SK-N-SH (cell line): ENCODE results near the gene NOTCH1. TPM values are rescaled to one million over a fixed set of nuclear protein-coding genes. Genes with fewer than 3 reads are reported as not detected.

ENCODE experiments used
- CTCF ChIA-PET: fragments of 300-600, 350-600 bp; formaldehyde crosslinking; extraction: SDS; loops from one replicate; lab custom pipeline; 2021; lab: Yijun Ruan, JAX
- POLR2A ChIA-PET: fragments of 350-600 bp; sonication (Branson Sonifier 250); formaldehyde crosslinking; extraction: SDS; loops from one replicate; lab custom pipeline; 2020; ENCODE audit warnings: antibody characterized with exemption, inconsistent platforms; lab: Yijun Ruan, JAX
- DNase-seq: peaks from one replicate; pipeline ENCODE4 v3.0.0; 2012
- H2AFZ ChIP-seq: fragments of 200-600 bp; sonication (generic); 2 replicates; pipeline ENCODE4 v1.8.1; 2016; ENCODE audit warnings: antibody characterized with exemption, mild to moderate bottlenecking, low read depth
- H3F3A ChIP-seq: fragments of 200-600 bp; sonication (generic); replicated peaks from 2 replicates; pipeline ENCODE3; 2016; ENCODE audit warnings: antibody characterized with exemption, mild to moderate bottlenecking; ENCODE audit not compliant: insufficient read depth
- H3K27ac ChIP-seq, 2 experiments: fragments of 200-500 bp in 1 of 2; fragments of 200-600 bp in 1 of 2; sonication (Bioruptor generic) in 1 of 2; sonication (generic), shearing (Covaris generic) in 1 of 2; 2 replicates each; pipeline versions ENCODE4 v1.5.1 to v1.6.1; 2014 to 2016; ENCODE audit warnings: low read depth in 2 of 2, inconsistent platforms in 1 of 2, low read length in 1 of 2, mild to moderate bottlenecking in 1 of 2, mixed read lengths in 1 of 2
- H3K27me3 ChIP-seq: fragments of 200-600 bp; sonication (generic), shearing (Covaris generic); 2 replicates; pipeline ENCODE4 v1.6.1; 2016; ENCODE audit warnings: mixed run types; ENCODE audit not compliant: insufficient read depth
- H3K36me3 ChIP-seq, 2 experiments: fragments of 200-500 bp in 1 of 2; fragments of 200-600 bp in 1 of 2; sonication (Bioruptor generic) in 1 of 2; sonication (generic) in 1 of 2; replicated peaks in 1 of 2; 2 replicates each; pipeline versions ENCODE3 to v1.5.1; 2014 to 2016; ENCODE audit warnings: low read length in 1 of 2, mild to moderate bottlenecking in 1 of 2; ENCODE audit not compliant: insufficient read depth in 2 of 2, control insufficient read depth in 1 of 2
- H3K4me1 ChIP-seq, 2 experiments: fragments of 200-500 bp in 1 of 2; fragments of 200-600 bp in 1 of 2; sonication (Bioruptor generic) in 1 of 2; sonication (generic), shearing (Covaris generic) in 1 of 2; 2 replicates each; pipeline versions ENCODE4 v1.5.1 to v1.6.1; 2014 to 2016; ENCODE audit warnings: low read depth in 1 of 2, low read length in 1 of 2, mixed run types in 1 of 2; ENCODE audit not compliant: insufficient read depth in 2 of 2, control insufficient read depth in 1 of 2
- H3K4me2 ChIP-seq: fragments of 200-600 bp; sonication (generic), shearing (Covaris generic); 2 replicates; pipeline ENCODE4 v1.6.1; 2017; ENCODE audit warnings: mixed run types
- H3K4me3 ChIP-seq, 2 experiments: fragments of 200-500 bp in 1 of 2; fragments of 200-600 bp in 1 of 2; sonication (Bioruptor generic) in 1 of 2; sonication (generic), shearing (Covaris generic) in 1 of 2; 2 replicates each; pipeline versions ENCODE4 v1.5.1 to v1.8.1; 2014 to 2016; ENCODE audit warnings: low read depth in 2 of 2, inconsistent platforms in 1 of 2, low read length in 1 of 2, mild to moderate bottlenecking in 1 of 2, mixed read lengths in 1 of 2, moderate library complexity in 1 of 2
- H3K79me2 ChIP-seq: fragments of 200-600 bp; sonication (generic); 2 replicates; pipeline ENCODE4 v1.8.1; 2017; ENCODE audit warnings: mild to moderate bottlenecking; ENCODE audit not compliant: insufficient read depth
- H3K9ac ChIP-seq: fragments of 200-600 bp; sonication (generic); 2 replicates; pipeline ENCODE4 v1.6.1; 2017; ENCODE audit warnings: mixed run types
- H3K9me2 ChIP-seq: fragments of 200-600 bp; sonication (generic); 2 replicates; pipeline ENCODE4 v1.6.1; 2017; ENCODE audit warnings: mixed run types
- H3K9me3 ChIP-seq: fragments of 200-600 bp; sonication (generic); 2 replicates; pipeline ENCODE4 v1.6.1; 2017; ENCODE audit warnings: mixed run types, mild to moderate bottlenecking, moderate library complexity
- H4K20me1 ChIP-seq: fragments of 200-600 bp; sonication (generic); 2 replicates; pipeline ENCODE4 v1.6.1; 2017; ENCODE audit warnings: mild to moderate bottlenecking, mixed run types; ENCODE audit not compliant: insufficient read depth
- CTCF ChIP-seq: fragments of 200-600 bp; sonication (generic); IDR thresholded peaks from 2 replicates; pipeline ENCODE4 v1.6.1; 2017; ENCODE audit warnings: antibody characterized with exemption, mild to moderate bottlenecking, moderate library complexity
- EP300 ChIP-seq, 2 experiments: IDR thresholded peaks; 2 replicates each; pipeline versions ENCODE4 v1.4.0 to v1.6.1; 2012; ENCODE audit warnings: borderline replicate concordance in 1 of 2, low read depth in 1 of 2, low read length in 1 of 2
- EZH2phosphoT487 ChIP-seq: fragments of 200-600 bp; sonication (generic); IDR thresholded peaks from 2 replicates; pipeline ENCODE4 v1.6.1; 2017; ENCODE audit warnings: low read depth, mixed run types, mild to moderate bottlenecking, antibody characterized with exemption, moderate library complexity, borderline replicate concordance
- MAX ChIP-seq: IDR thresholded peaks from 2 replicates; pipeline ENCODE4 v1.4.0; 2012; ENCODE audit warnings: low read depth
- NFIC ChIP-seq: IDR thresholded peaks from 2 replicates; pipeline ENCODE4 v1.4.0; 2012; ENCODE audit warnings: borderline replicate concordance
- NRF1 ChIP-seq: IDR thresholded peaks from 2 replicates; pipeline ENCODE4 v1.6.1; 2012; ENCODE audit warnings: low read depth, mild to moderate bottlenecking, low read length
- PBX3 ChIP-seq: IDR thresholded peaks from 2 replicates; pipeline ENCODE4; 2012
- POLR2AphosphoS5 ChIP-seq: IDR thresholded peaks from 2 replicates; pipeline ENCODE4 v1.6.1; 2012; ENCODE audit warnings: low read depth, low read length
- RAD21 ChIP-seq: IDR thresholded peaks from 2 replicates; pipeline ENCODE4 v1.6.1; 2012; ENCODE audit warnings: mild to moderate bottlenecking, low read length
- RCOR1 ChIP-seq: fragments of 150-350 bp; IDR thresholded peaks from 2 replicates; pipeline ENCODE4 v1.6.1; 2017; ENCODE audit warnings: antibody characterized with exemption, low read length
- SMC3 ChIP-seq: IDR thresholded peaks from 2 replicates; pipeline ENCODE4 v1.6.1; 2012; ENCODE audit warnings: low read depth, low read length, improper control_type of control experiment
- USF2 ChIP-seq: fragments of 150-350 bp; IDR thresholded peaks from 2 replicates; pipeline ENCODE4 v1.6.1; 2017; ENCODE audit warnings: antibody characterized with exemption, low read length, low read depth, borderline replicate concordance
- ZBTB33 ChIP-seq: IDR thresholded peaks from 2 replicates; pipeline ENCODE4 v1.4.0; 2012; ENCODE audit warnings: low read depth, borderline replicate concordance
- WGBS: methylation state at CpG from one replicate; pipeline ENCODE4 v1.1.6; 2017; ENCODE audit warnings: low lambda C conversion rate; 5-methylcytosine and 5-hydroxymethylcytosine counted together
- polyA plus RNA-seq, 3 experiments: library from polyadenylated mRNA; depleted of rRNA; stranded (reverse); fragments of >200 nt; gene quantifications; 2 replicates each; pipeline ENCODE4 v1.2.3, GENCODE V29; 2012

Gene NOTCH1
- polyA plus RNA-seq, 1 of the 3 experiments (the other 2 are of a cell fraction): 6.6 TPM

GRCh38 chr9:136535070-136535469 is 10.8 kb downstream of the NOTCH1 start:
- Histone ChIP-seq H3K9ac (no peak overlapping the region), H3K4me3 (no peak overlapping the region), H3K36me3 (peaks cover 0 to 2% of the 10 kb centered on the region in 2 experiments), H3K27ac (no peak overlapping the region), H2AFZ (no peak overlapping the region), H3K27me3 (no peaks in the 10 kb centered on the region), H3K9me3 (no peaks in the 10 kb centered on the region), H3K9me2 (no peaks in the 10 kb centered on the region), H4K20me1 (peaks cover 86% of the 10 kb centered on the region), H3F3A (no peaks in the 10 kb centered on the region), H3K4me2 (no peak overlapping the region), H3K4me1 (peaks cover 0 to 2% of the 10 kb centered on the region in 2 experiments; a peak in 1 of 4 replicates), H3K79me2 (peaks cover 6% of the 10 kb centered on the region; the same call in 1 of the 2 replicates)
- DNase-seq: peak; percentile 63
- ChIA-PET CTCF (no interaction called here), POLR2A (no interaction called here)
- no peak for TF ChIP-seq SMC3
- TF ChIP-seq EZH2phosphoT487: no peak
- no peak for TF ChIP-seq CTCF
- TF ChIP-seq NFIC: no peak
- TF ChIP-seq RCOR1: no peak
- no peak for TF ChIP-seq EP300 (IDR thresholded peaks at IDR 0.05; ENCODE audit: borderline replicate concordance in 1 of 2, low read depth in 1 of 2, low read length in 1 of 2)
- no peak for TF ChIP-seq RAD21
- no peak for TF ChIP-seq MAX
- no peak for TF ChIP-seq PBX3
- TF ChIP-seq POLR2AphosphoS5: no peak
- no peak for TF ChIP-seq ZBTB33
- TF ChIP-seq NRF1: no peak
- no peak for TF ChIP-seq USF2
- no CpG with 5 or more reads among the region's 14 CpGs for WGBS
